ENCODE data around the gene GDPD5. TPM values are rescaled to one million over a fixed set of nuclear protein-coding genes. Genes with fewer than 3 reads are reported as not detected.

Gene GDPD5
- polyA plus RNA-seq, 2 of the 4 experiments (the other 2 are of a cell fraction): 3.9 to 5.9 TPM

DNA sequence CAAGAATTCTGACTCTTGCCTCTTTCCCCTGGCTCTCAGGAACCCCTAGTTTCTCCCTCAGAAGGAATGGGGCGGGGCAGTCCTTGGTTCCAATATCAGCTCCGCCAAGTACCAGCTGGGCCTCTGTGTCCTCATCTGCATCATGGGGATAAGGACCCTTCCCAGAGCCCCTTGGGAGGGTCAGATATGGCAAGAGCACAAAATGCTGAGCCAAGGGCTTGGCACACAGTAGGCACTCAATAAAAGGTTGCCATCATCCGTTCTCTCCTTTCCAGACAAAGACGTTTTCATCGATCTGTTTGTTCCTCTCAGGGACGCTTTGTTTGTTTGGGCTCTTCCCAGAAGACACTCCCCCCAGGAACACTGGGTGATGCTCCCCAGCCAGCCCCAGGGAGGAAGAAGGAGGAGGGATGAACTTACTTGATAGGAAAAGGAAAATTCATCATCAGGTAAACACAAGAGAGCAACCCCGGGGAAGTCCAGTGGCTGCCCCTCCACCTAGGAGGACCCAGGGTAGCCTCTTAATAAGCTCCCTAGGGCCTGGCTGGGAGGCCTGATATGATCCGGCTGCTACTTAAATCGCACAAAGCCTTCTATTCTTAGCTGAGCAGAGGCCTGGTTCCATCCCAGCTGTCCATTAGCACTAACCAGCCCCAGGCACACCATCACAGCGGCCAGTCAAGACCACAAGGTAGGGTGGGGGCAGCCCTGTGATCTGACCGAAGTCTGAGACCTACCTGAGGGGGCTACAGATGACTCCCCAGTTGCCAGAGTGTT lies 19.6 kb downstream of the GDPD5 start:
- no peak for ATAC-seq
- TF ChIP-seq ZSCAN20 (CRISPR knock-in tag; IDR thresholded peaks at IDR 0.05): no peak
- FAIRE-seq: no peak
- Histone ChIP-seq H3K4me3 (no peak overlapping the region), H3K4me1 (peaks cover 26% of the 10 kb centered on the region), H3K9me3 (no peaks in the 10 kb centered on the region), H3K27ac (no peak overlapping the region), H3K4me2 (no peak overlapping the region)
- no peak for DNase-seq (ENCODE audit: low read depth in 1 of 2, low spot score in 1 of 2)
- WGBS (ENCODE audit: missing lambda C conversion rate): 87% methylated on average over 10 of the region's 11 CpGs
- CTCF ChIA-PET: interaction anchor here (1.2 to 1.6 kb wide), 3 partner anchors 19 to 51 kb away, joined by 3 read pairs; no protein-coding TSS in a partner anchor
- POLR2A ChIA-PET: no interaction called here

DNA sequence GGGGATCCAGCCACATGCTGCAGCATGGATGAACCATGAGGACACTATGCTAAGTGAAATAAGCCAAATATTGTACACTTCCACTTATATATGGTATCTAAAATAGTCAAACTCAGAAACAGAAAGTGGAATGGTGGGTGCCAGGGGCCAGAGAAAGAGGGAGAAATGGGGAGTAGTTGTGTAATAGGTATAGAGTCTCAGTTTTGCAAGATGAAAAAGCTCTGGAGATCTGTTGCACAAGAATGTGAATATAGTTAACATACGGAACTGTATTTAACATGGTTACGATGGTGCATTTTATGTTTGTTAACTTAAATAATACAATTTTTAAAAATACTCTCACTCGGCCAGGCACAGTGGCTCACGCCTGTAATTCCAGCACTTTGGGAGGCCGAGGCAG lies 21.2 kb downstream of the GDPD5 start:
- H3K4me1 ChIP-seq: peaks cover 32% of the 10 kb centered on the region
- ChIA-PET CTCF (interaction anchor here (0.8 to 1.3 kb wide), 2 partner anchors 18 to 225 kb away, joined by 3 read pairs; no protein-coding TSS in a partner anchor), POLR2A (no interaction called here)
- no peaks in the 10 kb centered on the region for H3K9me3 ChIP-seq
- 82% methylated on average over 5 of the region's 5 CpGs for WGBS (ENCODE audit: missing lambda C conversion rate)
- TF ChIP-seq ZFP36 (IDR thresholded peaks at IDR 0.05; ENCODE audit: borderline replicate concordance, partially characterized antibody) (no peak), RFX5 (IDR thresholded peaks at IDR 0.05) (no peak), PHF8 (IDR thresholded peaks at IDR 0.05; ENCODE audit: borderline replicate concordance, low read depth) (no peak), CBX8 (IDR thresholded peaks at IDR 0.05) (no peak), RARB (CRISPR knock-in tag; IDR thresholded peaks at IDR 0.05) (no peak), RCOR1 (IDR thresholded peaks at IDR 0.05; ENCODE audit: low read depth, low read length) (no peak)
- TF ChIP-seq, protein P1, sequence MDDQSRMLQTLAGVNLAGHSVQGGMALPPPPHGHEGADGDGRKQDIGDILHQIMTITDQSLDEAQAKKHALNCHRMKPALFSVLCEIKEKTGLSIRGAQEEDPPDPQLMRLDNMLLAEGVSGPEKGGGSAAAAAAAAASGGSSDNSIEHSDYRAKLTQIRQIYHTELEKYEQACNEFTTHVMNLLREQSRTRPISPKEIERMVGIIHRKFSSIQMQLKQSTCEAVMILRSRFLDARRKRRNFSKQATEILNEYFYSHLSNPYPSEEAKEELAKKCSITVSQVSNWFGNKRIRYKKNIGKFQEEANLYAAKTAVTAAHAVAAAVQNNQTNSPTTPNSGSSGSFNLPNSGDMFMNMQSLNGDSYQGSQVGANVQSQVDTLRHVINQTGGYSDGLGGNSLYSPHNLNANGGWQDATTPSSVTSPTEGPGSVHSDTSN (IDR thresholded peaks at IDR 0.05): no peak
- no peak for ATAC-seq
- DNase-seq (ENCODE audit: low read depth in 1 of 2, low spot score in 1 of 2): no peak
- no peak for FAIRE-seq
- H3K4me2 ChIP-seq: no peak overlapping the region
- H3K27ac ChIP-seq: no peak overlapping the region
- no peak overlapping the region for H3K4me3 ChIP-seq

DNA sequence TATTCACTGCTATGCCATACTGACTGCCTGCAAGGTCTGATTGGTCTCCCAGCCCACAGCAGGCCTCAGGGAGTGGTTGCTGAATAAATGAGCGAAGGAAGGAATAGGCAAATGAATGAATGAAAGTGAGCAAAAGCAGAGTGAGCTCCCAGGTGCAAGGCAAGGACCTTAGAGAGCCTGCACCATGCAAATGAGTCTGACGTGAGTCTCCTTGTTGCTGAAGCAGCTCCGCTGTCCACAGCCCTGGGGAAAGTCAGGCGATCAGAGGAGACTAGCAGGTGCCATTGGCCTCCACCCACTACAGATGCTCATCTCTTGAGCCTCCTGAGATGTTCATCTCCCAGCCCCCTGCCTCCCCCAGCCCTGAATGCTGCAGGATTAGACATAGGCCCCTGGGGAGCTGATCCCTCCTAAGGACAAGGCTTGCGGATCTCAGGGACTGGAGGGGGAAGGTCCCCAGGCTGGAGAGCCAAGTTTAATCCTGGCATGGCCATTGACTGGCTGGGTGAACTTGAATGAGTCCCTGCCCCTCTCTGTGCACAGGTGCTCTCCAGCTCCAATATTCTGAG lies 22.1 kb downstream of the GDPD5 start:
- TF ChIP-seq HEYL (CRISPR knock-in tag; IDR thresholded peaks at IDR 0.05) (no peak), POLR2AphosphoS2 (conservative IDR thresholded peaks at IDR 0.05; ENCODE audit: low read length) (no peak), CBX8 (IDR thresholded peaks at IDR 0.05) (no peak), ZFP36 (IDR thresholded peaks at IDR 0.05; ENCODE audit: borderline replicate concordance, partially characterized antibody) (no peak), RFX5 (IDR thresholded peaks at IDR 0.05) (no peak), POLR2A (IDR thresholded peaks at IDR 0.05; ENCODE audit: low read length) (no peak), HDAC2 (IDR thresholded peaks at IDR 0.05) (no peak), CBX2 (IDR thresholded peaks at IDR 0.05; ENCODE audit: borderline replicate concordance, low read depth) (no peak), ESRRA (IDR thresholded peaks at IDR 0.05; ENCODE audit: borderline replicate concordance, low read length) (no peak), EHMT2 (IDR thresholded peaks at IDR 0.05; ENCODE audit: low read depth) (no peak), RARB (CRISPR knock-in tag; IDR thresholded peaks at IDR 0.05) (no peak), FOSB (CRISPR knock-in tag; IDR thresholded peaks at IDR 0.05) (no peak), BHLHE40 (IDR thresholded peaks at IDR 0.05; ENCODE audit: low read depth, low read length) (no peak)
- TF ChIP-seq, protein P2, sequence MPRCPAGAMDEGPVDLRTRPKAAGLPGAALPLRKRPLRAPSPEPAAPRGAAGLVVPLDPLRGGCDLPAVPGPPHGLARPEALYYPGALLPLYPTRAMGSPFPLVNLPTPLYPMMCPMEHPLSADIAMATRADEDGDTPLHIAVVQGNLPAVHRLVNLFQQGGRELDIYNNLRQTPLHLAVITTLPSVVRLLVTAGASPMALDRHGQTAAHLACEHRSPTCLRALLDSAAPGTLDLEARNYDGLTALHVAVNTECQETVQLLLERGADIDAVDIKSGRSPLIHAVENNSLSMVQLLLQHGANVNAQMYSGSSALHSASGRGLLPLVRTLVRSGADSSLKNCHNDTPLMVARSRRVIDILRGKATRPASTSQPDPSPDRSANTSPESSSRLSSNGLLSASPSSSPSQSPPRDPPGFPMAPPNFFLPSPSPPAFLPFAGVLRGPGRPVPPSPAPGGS (IDR thresholded peaks at IDR 0.05): no peak
- TF ChIP-seq, protein P3, sequence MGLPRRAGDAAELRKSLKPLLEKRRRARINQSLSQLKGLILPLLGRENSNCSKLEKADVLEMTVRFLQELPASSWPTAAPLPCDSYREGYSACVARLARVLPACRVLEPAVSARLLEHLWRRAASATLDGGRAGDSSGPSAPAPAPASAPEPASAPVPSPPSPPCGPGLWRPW (IDR thresholded peaks at IDR 0.05): no peak
- ChIA-PET POLR2A (no interaction called here), CTCF (interaction anchor here (0.8 to 1.3 kb wide), 2 partner anchors 17 to 224 kb away, joined by 3 read pairs; no protein-coding TSS in a partner anchor)
- ATAC-seq (no peak), FAIRE-seq (no peak), DNase-seq (ENCODE audit: low read depth in 1 of 2, low spot score in 1 of 2) (no peak)
- H3K4me3 ChIP-seq: no peak overlapping the region
- peaks cover 34% of the 10 kb centered on the region for H3K4me1 ChIP-seq
- no peak overlapping the region for H3K27ac ChIP-seq
- no peak overlapping the region for H3K4me2 ChIP-seq
- 92% methylated on average over 5 of the region's 5 CpGs for WGBS (ENCODE audit: missing lambda C conversion rate)
- no peaks in the 10 kb centered on the region for H3K9me3 ChIP-seq
